GM12878 (cell line): ENCODE measurements around the gene SEMA4A. TPM values are rescaled to one million over a fixed set of nuclear protein-coding genes. Genes with fewer than 3 reads are reported as not detected.

Experiments
- CHD2 ChIP-seq: IDR thresholded peaks from 2 replicates; pipeline ENCODE4 v1.6.1; 2011; ENCODE audit warnings: low read depth, low read length, improper control_type of control experiment, borderline replicate concordance
- CREM ChIP-seq: IDR thresholded peaks from 2 replicates; pipeline ENCODE4 v1.6.1; 2014; ENCODE audit warnings: antibody characterized with exemption, low read depth
- FOXM1 ChIP-seq: IDR thresholded peaks from 2 replicates; pipeline ENCODE4 v1.6.1; 2012; ENCODE audit warnings: low read depth, mild to moderate bottlenecking, inconsistent platforms, low read length, moderate library complexity
- ZSCAN29 ChIP-seq: fragments of 450-650 bp; IDR thresholded peaks from 2 replicates; pipeline ENCODE4 v1.6.1; 2017; ENCODE audit warnings: mild to moderate bottlenecking, moderate library complexity
- polyA plus RNA-seq, 11 experiments: library from polyadenylated mRNA; depleted of rRNA in 4 of 11; unstranded in 6 of 11; stranded (reverse) in 5 of 11; fragments of >200 nt; fragmentation: Nextera tagmentation in 4 of 11; fragmentation: Illumina TruSeq in 1 of 11; extraction: Ambion mirVana in 4 of 11; extraction: Trizol in 1 of 11; gene quantifications; 1 replicate in 1 of 11; 2 replicates in 10 of 11; pipeline versions ENCODE4 v1.2.1 to v1.2.3, GENCODE V29; 2011 to 2016; ENCODE audit warnings: inconsistent platforms in 2 of 11, missing spikeins in 2 of 11, low read depth in 1 of 11
- total RNA-seq, 4 experiments: library from RNA; depleted of rRNA in 3 of 4; stranded (reverse); fragments of >200 nt in 3 of 4; fragmentation: Illumina TruSeq in 1 of 4; extraction: Trizol in 1 of 4; gene quantifications; 2 replicates each; pipeline versions ENCODE4 v1.2.1 to v1.2.3, GENCODE V29; 2013 to 2021
- TF ChIP-seq, protein P1 (sequence below): fragments of 450-650 bp; IDR thresholded peaks from 2 replicates; pipeline ENCODE4 v1.6.1; 2016; ENCODE audit warnings: mild to moderate bottlenecking, moderate library complexity, borderline replicate concordance
- TF ChIP-seq, protein P2 (sequence below): fragments of 450-650 bp; IDR thresholded peaks from 2 replicates; pipeline ENCODE4 v1.6.1; 2017; ENCODE audit warnings: mild to moderate bottlenecking, low read depth, inconsistent platforms; ENCODE audit not compliant: poor library complexity, severe bottlenecking

Gene SEMA4A
- total and polyA plus RNA-seq, 10 of the 15 experiments (the other 5 are each of a cell fraction or from before 2014, with no cell fraction given) = 2.6 to 64.2 (median 32.8) TPM

DNA sequence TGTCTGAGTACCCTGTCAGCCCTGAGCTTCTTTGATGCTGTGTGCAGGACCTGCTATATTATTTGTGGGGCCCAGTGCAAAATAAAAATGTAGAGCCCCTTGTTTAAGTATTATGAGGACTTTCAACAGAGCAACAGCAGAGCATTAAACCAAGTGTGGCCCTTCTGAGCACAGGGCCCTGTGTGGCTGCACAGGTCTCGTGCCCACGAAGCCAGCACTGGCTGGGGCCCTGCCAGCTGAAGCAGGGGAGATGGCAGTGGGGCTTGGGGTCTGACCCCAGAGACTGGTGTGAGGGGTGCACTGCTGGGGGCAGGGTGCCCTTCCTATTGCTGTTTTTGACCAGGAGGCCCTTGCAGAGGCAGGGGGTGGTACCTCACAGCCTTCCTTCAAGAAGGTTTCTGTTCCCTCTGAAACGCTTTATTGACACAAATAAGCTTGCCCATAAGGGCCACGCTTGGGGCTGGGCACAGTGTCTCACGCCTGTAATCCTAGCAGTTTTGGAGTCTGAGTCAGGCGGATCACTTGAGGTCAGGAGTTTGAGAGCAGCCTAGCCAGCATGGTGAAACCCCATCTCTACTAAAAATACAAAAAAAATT is 2.2 kb upstream of the SEMA4A start (continued):
- TF ChIP-seq, protein P1, sequence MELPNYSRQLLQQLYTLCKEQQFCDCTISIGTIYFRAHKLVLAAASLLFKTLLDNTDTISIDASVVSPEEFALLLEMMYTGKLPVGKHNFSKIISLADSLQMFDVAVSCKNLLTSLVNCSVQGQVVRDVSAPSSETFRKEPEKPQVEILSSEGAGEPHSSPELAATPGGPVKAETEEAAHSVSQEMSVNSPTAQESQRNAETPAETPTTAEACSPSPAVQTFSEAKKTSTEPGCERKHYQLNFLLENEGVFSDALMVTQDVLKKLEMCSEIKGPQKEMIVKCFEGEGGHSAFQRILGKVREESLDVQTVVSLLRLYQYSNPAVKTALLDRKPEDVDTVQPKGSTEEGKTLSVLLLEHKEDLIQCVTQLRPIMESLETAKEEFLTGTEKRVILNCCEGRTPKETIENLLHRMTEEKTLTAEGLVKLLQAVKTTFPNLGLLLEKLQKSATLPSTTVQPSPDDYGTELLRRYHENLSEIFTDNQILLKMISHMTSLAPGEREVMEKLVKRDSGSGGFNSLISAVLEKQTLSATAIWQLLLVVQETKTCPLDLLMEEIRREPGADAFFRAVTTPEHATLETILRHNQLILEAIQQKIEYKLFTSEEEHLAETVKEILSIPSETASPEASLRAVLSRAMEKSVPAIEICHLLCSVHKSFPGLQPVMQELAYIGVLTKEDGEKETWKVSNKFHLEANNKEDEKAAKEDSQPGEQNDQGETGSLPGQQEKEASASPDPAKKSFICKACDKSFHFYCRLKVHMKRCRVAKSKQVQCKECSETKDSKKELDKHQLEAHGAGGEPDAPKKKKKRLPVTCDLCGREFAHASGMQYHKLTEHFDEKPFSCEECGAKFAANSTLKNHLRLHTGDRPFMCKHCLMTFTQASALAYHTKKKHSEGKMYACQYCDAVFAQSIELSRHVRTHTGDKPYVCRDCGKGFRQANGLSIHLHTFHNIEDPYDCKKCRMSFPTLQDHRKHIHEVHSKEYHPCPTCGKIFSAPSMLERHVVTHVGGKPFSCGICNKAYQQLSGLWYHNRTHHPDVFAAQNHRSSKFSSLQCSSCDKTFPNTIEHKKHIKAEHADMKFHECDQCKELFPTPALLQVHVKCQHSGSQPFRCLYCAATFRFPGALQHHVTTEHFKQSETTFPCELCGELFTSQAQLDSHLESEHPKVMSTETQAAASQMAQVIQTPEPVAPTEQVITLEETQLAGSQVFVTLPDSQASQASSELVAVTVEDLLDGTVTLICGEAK = peak; percentile 60; the same call in 1 of the 2 replicates
- no peak for TF ChIP-seq CREM
- no peak for TF ChIP-seq FOXM1
- TF ChIP-seq CHD2 = peak; percentile 37; the same call in 1 of the 2 replicates
- TF ChIP-seq, protein P2, sequence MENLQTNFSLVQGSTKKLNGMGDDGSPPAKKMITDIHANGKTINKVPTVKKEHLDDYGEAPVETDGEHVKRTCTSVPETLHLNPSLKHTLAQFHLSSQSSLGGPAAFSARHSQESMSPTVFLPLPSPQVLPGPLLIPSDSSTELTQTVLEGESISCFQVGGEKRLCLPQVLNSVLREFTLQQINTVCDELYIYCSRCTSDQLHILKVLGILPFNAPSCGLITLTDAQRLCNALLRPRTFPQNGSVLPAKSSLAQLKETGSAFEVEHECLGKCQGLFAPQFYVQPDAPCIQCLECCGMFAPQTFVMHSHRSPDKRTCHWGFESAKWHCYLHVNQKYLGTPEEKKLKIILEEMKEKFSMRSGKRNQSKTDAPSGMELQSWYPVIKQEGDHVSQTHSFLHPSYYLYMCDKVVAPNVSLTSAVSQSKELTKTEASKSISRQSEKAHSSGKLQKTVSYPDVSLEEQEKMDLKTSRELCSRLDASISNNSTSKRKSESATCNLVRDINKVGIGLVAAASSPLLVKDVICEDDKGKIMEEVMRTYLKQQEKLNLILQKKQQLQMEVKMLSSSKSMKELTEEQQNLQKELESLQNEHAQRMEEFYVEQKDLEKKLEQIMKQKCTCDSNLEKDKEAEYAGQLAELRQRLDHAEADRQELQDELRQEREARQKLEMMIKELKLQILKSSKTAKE = peak; percentile 87
- TF ChIP-seq ZSCAN29 = no peak
